HEK293 (cell line): ENCODE measurements around the gene SLC4A1.

Experiments
- HOXD13 ChIP-seq: sonication (generic); formaldehyde crosslinking; IDR thresholded peaks from 2 replicates; pipeline ENCODE4 v1.8.0; 2022; ENCODE audit warnings: missing genetic modification reagents, borderline replicate concordance
- OSR2 ChIP-seq: fragments of 450-650 bp; formaldehyde crosslinking; IDR thresholded peaks from 2 replicates; pipeline ENCODE4 v1.5.1; 2016; ENCODE audit warnings: missing biosample characterization, missing genetic modification characterization
- PRDM2 ChIP-seq: fragments of 450-650 bp; formaldehyde crosslinking; IDR thresholded peaks from 2 replicates; pipeline ENCODE4 v1.5.1; 2016; ENCODE audit warnings: missing biosample characterization, missing genetic modification characterization, borderline replicate concordance
- ZFP37 ChIP-seq: fragments of 450-650 bp; formaldehyde crosslinking; IDR thresholded peaks from 2 replicates; pipeline ENCODE4 v1.5.1; 2016; ENCODE audit warnings: missing biosample characterization, missing genetic modification characterization
- ZNF114 ChIP-seq: fragments of 450-650 bp; formaldehyde crosslinking; IDR thresholded peaks from 2 replicates; pipeline ENCODE4 v1.5.0; 2017; ENCODE audit warnings: missing biosample characterization, missing genetic modification characterization
- ZNF202 ChIP-seq: fragments of 450-650 bp; formaldehyde crosslinking; IDR thresholded peaks from 2 replicates; pipeline ENCODE4 v1.5.1; 2016; ENCODE audit warnings: missing biosample characterization, missing genetic modification characterization, borderline replicate concordance
- ZNF248 ChIP-seq: fragments of 450-650 bp; formaldehyde crosslinking; IDR thresholded peaks from 2 replicates; pipeline ENCODE4 v1.5.1; 2017; ENCODE audit warnings: missing biosample characterization, missing genetic modification characterization
- ZNF266 ChIP-seq: fragments of 450-650 bp; formaldehyde crosslinking; IDR thresholded peaks from 2 replicates; pipeline ENCODE4 v1.5.1; 2016; ENCODE audit warnings: missing biosample characterization, missing genetic modification characterization, low read depth
- ZNF292 ChIP-seq: fragments of 450-650 bp; formaldehyde crosslinking; IDR thresholded peaks from 2 replicates; pipeline ENCODE4 v1.5.1; 2016; ENCODE audit warnings: low read depth, missing biosample characterization, missing genetic modification characterization, borderline replicate concordance
- ZNF335 ChIP-seq: fragments of 450-650 bp; formaldehyde crosslinking; conservative IDR thresholded peaks from 2 replicates; pipeline ENCODE4 v1.5.1; 2016; ENCODE audit warnings: missing biosample characterization, missing genetic modification characterization
- ZNF473 ChIP-seq: fragments of 450-650 bp; formaldehyde crosslinking; IDR thresholded peaks from 2 replicates; pipeline ENCODE4 v1.5.1; 2017; ENCODE audit warnings: missing biosample characterization, missing genetic modification characterization
- ZNF48 ChIP-seq: fragments of 450-650 bp; formaldehyde crosslinking; IDR thresholded peaks from 2 replicates; pipeline ENCODE4 v1.5.1; 2016; ENCODE audit warnings: missing biosample characterization, missing genetic modification characterization
- ZNF501 ChIP-seq: fragments of 450-650 bp; formaldehyde crosslinking; IDR thresholded peaks from 2 replicates; pipeline ENCODE4 v1.5.1; 2016; ENCODE audit warnings: missing biosample characterization, missing genetic modification characterization
- ZNF510 ChIP-seq: fragments of 450-650 bp; formaldehyde crosslinking; IDR thresholded peaks from 2 replicates; pipeline ENCODE4 v1.5.1; 2018; ENCODE audit warnings: mild to moderate bottlenecking, missing genetic modification characterization, missing biosample characterization; ENCODE audit not compliant: insufficient replicate concordance
- ZNF548 ChIP-seq: fragments of 450-650 bp; formaldehyde crosslinking; IDR thresholded peaks from 2 replicates; pipeline ENCODE4 v1.5.1; 2016; ENCODE audit warnings: missing biosample characterization, missing genetic modification characterization
- ZNF600 ChIP-seq: fragments of 450-650 bp; formaldehyde crosslinking; IDR thresholded peaks from 2 replicates; pipeline ENCODE4 v1.5.1; 2016; ENCODE audit warnings: missing biosample characterization, missing genetic modification characterization
- ZNF654 ChIP-seq: fragments of 450-650 bp; formaldehyde crosslinking; IDR thresholded peaks from 2 replicates; pipeline ENCODE4 v1.5.1; 2016; ENCODE audit warnings: low read depth, missing biosample characterization, missing genetic modification characterization
- ZNF658 ChIP-seq: fragments of 450-650 bp; formaldehyde crosslinking; IDR thresholded peaks from 2 replicates; pipeline ENCODE4; 2016; ENCODE audit warnings: missing biosample characterization, missing genetic modification characterization
- ZNF664 ChIP-seq: fragments of 450-650 bp; formaldehyde crosslinking; IDR thresholded peaks from 2 replicates; pipeline ENCODE4 v1.5.1; 2016; ENCODE audit warnings: missing biosample characterization, missing genetic modification characterization
- ZNF692 ChIP-seq: fragments of 450-650 bp; formaldehyde crosslinking; IDR thresholded peaks from 2 replicates; pipeline ENCODE4 v1.5.1; 2016; ENCODE audit warnings: missing biosample characterization, missing genetic modification characterization
- ZNF701 ChIP-seq: fragments of 450-650 bp; formaldehyde crosslinking; IDR thresholded peaks from 2 replicates; pipeline ENCODE4 v1.5.1; 2016; ENCODE audit warnings: missing biosample characterization, missing genetic modification characterization
- ZNF747 ChIP-seq: fragments of 450-650 bp; formaldehyde crosslinking; IDR thresholded peaks from 2 replicates; pipeline ENCODE4 v1.5.1; 2016; ENCODE audit warnings: missing biosample characterization, missing genetic modification characterization
- ZNF837 ChIP-seq: fragments of 450-650 bp; formaldehyde crosslinking; IDR thresholded peaks from 2 replicates; pipeline ENCODE4 v1.5.1; 2016; ENCODE audit warnings: missing biosample characterization, missing genetic modification characterization
- TF ChIP-seq, protein P1 (sequence below): fragments of 450-650 bp; formaldehyde crosslinking; IDR thresholded peaks from 2 replicates; pipeline ENCODE4 v1.5.1; 2016; ENCODE audit warnings: missing biosample characterization, missing genetic modification characterization
- TF ChIP-seq, protein P2 (sequence below): fragments of 450-650 bp; formaldehyde crosslinking; IDR thresholded peaks from 2 replicates; pipeline ENCODE4 v1.5.1; 2016; ENCODE audit warnings: missing biosample characterization, missing genetic modification characterization
- TF ChIP-seq, protein P3 (sequence below): fragments of 450-650 bp; IDR thresholded peaks from 2 replicates; pipeline ENCODE4 v1.5.1; 2018; ENCODE audit warnings: missing biosample characterization, missing genetic modification characterization
- TF ChIP-seq, protein P4 (sequence below): fragments of 450-650 bp; formaldehyde crosslinking; IDR thresholded peaks from 2 replicates; pipeline ENCODE4 v1.5.1; 2016; ENCODE audit warnings: missing biosample characterization, missing genetic modification characterization
- TF ChIP-seq, protein P5 (sequence below): fragments of 450-650 bp; formaldehyde crosslinking; IDR thresholded peaks from 2 replicates; pipeline ENCODE4 v1.5.1; 2016; ENCODE audit warnings: missing biosample characterization, missing genetic modification characterization

Gene SLC4A1

DNA sequence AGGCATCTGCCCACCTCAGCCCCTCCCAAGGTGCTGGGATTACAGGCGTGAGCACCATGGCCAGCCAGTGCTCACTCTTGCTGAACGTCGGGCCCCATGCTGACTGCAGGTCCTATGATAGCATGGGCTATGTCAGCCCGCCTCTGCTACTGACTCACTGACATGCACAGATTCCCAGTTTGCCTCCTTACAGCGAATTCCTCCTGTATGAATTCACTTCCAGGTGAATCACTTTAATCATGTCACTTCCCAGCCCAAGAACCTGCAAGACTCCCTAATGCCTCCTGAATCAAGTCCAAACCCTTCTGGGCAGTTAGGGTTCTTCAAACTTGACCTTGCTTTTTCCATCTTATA, 32.4 kb downstream of the SLC4A1 start (continued):
- TF ChIP-seq, protein P1, sequence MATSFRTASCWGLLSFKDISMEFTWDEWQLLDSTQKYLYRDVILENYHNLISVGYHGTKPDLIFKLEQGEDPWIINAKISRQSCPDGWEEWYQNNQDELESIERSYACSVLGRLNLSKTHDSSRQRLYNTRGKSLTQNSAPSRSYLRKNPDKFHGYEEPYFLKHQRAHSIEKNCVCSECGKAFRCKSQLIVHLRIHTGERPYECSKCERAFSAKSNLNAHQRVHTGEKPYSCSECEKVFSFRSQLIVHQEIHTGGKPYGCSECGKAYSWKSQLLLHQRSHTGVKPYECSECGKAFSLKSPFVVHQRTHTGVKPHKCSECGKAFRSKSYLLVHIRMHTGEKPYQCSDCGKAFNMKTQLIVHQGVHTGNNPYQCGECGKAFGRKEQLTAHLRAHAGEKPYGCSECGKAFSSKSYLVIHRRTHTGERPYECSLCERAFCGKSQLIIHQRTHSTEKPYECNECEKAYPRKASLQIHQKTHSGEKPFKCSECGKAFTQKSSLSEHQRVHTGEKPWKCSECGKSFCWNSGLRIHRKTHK (tag by site-specific recombination), result no peak
- no peak for TF ChIP-seq ZNF202 (tag by site-specific recombination)
- no peak for TF ChIP-seq ZNF48 (tag by site-specific recombination)
- no peak for TF ChIP-seq ZNF114 (tag by site-specific recombination)
- no peak for TF ChIP-seq ZNF664 (tag by site-specific recombination)
- TF ChIP-seq, protein P2, sequence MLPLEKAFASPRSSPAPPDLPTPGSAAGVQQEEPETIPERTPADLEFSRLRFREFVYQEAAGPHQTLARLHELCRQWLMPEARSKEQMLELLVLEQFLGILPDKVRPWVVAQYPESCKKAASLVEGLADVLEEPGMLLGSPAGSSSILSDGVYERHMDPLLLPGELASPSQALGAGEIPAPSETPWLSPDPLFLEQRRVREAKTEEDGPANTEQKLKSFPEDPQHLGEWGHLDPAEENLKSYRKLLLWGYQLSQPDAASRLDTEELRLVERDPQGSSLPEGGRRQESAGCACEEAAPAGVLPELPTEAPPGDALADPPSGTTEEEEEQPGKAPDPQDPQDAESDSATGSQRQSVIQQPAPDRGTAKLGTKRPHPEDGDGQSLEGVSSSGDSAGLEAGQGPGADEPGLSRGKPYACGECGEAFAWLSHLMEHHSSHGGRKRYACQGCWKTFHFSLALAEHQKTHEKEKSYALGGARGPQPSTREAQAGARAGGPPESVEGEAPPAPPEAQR (tag by site-specific recombination), result no peak
- peak; percentile 35; the same call in 1 of the 2 replicates for TF ChIP-seq OSR2
- no peak for TF ChIP-seq ZNF692 (tag by site-specific recombination)
- no peak for TF ChIP-seq ZNF701 (tag by site-specific recombination)
- TF ChIP-seq ZNF266 (tag by site-specific recombination), result no peak
- no peak for TF ChIP-seq ZNF335 (tag by site-specific recombination)
- TF ChIP-seq, protein P3, sequence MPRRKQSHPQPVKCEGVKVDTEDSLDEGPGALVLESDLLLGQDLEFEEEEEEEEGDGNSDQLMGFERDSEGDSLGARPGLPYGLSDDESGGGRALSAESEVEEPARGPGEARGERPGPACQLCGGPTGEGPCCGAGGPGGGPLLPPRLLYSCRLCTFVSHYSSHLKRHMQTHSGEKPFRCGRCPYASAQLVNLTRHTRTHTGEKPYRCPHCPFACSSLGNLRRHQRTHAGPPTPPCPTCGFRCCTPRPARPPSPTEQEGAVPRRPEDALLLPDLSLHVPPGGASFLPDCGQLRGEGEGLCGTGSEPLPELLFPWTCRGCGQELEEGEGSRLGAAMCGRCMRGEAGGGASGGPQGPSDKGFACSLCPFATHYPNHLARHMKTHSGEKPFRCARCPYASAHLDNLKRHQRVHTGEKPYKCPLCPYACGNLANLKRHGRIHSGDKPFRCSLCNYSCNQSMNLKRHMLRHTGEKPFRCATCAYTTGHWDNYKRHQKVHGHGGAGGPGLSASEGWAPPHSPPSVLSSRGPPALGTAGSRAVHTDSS, result no peak
- TF ChIP-seq ZNF658 (tag by site-specific recombination), result no peak
- no peak for TF ChIP-seq ZNF473
- TF ChIP-seq PRDM2 (tag by site-specific recombination), result no peak
- TF ChIP-seq ZNF548 (tag by site-specific recombination), result no peak
- no peak for TF ChIP-seq ZNF510
- TF ChIP-seq ZNF248 (tag by site-specific recombination), result no peak
- no peak for TF ChIP-seq ZNF501 (tag by site-specific recombination)
- TF ChIP-seq ZFP37, result no peak
- TF ChIP-seq, protein P4, sequence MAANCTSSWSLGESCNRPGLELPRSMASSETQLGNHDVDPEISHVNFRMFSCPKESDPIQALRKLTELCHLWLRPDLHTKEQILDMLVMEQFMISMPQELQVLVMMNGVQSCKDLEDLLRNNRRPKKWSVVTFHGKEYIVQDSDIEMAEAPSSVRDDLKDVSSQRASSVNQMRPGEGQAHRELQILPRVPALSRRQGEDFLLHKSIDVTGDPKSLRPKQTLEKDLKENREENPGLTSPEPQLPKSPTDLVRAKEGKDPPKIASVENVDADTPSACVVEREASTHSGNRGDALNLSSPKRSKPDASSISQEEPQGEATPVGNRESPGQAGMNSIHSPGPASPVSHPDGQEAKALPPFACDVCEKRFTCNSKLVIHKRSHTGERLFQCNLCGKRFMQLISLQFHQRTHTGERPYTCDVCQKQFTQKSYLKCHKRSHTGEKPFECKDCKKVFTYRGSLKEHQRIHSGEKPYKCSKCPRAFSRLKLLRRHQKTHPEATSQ (tag by site-specific recombination), result no peak
- no peak for TF ChIP-seq HOXD13 (CRISPR knock-in tag)
- TF ChIP-seq, protein P5, sequence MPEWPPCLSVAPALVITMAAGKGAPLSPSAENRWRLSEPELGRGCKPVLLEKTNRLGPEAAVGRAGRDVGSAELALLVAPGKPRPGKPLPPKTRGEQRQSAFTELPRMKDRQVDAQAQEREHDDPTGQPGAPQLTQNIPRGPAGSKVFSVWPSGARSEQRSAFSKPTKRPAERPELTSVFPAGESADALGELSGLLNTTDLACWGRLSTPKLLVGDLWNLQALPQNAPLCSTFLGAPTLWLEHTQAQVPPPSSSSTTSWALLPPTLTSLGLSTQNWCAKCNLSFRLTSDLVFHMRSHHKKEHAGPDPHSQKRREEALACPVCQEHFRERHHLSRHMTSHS (tag by site-specific recombination), result no peak
- TF ChIP-seq ZNF654 (tag by site-specific recombination), result no peak
- no peak for TF ChIP-seq ZNF837 (tag by site-specific recombination)
- no peak for TF ChIP-seq ZNF600 (tag by site-specific recombination)
- no peak for TF ChIP-seq ZNF747 (tag by site-specific recombination)
- no peak for TF ChIP-seq ZNF292
